ENCODE results near the gene HCFC1R1. TPM values are rescaled to one million over a fixed set of nuclear protein-coding genes. Genes with fewer than 3 reads are reported as not detected.
"Not testable (repeated sequence)": the region's sequence is repeated elsewhere in the genome, so short reads cannot be mapped to it uniquely, and the experiment has no call there.

The HCFC1R1 gene
- total RNA-seq, 6 experiments from 2014 or later = 54.6 to 90.3 (median 83.2) TPM

GRCh38 chr16:3057181-3058138 is 33.7 kb upstream of the HCFC1R1 start:
- no peaks in the 10 kb centered on the region for H3K36me3 Mint-ChIP-seq (ENCODE audit: low read depth)
- no peak overlapping the region for H3K4me3 Mint-ChIP-seq
- no peak for DNase-seq
- H3K4me1 Mint-ChIP-seq (ENCODE audit: low read depth) = peaks cover 8% of the 10 kb centered on the region
- peaks cover 1% of the 10 kb centered on the region; the same call in 1 of the 2 replicates for H3K27me3 Mint-ChIP-seq (ENCODE audit: insufficient read depth)
- no peaks in the 10 kb centered on the region for H3K9me3 Mint-ChIP-seq
- TF ChIP-seq, protein P1, sequence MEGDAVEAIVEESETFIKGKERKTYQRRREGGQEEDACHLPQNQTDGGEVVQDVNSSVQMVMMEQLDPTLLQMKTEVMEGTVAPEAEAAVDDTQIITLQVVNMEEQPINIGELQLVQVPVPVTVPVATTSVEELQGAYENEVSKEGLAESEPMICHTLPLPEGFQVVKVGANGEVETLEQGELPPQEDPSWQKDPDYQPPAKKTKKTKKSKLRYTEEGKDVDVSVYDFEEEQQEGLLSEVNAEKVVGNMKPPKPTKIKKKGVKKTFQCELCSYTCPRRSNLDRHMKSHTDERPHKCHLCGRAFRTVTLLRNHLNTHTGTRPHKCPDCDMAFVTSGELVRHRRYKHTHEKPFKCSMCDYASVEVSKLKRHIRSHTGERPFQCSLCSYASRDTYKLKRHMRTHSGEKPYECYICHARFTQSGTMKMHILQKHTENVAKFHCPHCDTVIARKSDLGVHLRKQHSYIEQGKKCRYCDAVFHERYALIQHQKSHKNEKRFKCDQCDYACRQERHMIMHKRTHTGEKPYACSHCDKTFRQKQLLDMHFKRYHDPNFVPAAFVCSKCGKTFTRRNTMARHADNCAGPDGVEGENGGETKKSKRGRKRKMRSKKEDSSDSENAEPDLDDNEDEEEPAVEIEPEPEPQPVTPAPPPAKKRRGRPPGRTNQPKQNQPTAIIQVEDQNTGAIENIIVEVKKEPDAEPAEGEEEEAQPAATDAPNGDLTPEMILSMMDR (IDR thresholded peaks at IDR 0.05) = no peak
- no peak overlapping the region for H3K27ac Mint-ChIP-seq

DNA sequence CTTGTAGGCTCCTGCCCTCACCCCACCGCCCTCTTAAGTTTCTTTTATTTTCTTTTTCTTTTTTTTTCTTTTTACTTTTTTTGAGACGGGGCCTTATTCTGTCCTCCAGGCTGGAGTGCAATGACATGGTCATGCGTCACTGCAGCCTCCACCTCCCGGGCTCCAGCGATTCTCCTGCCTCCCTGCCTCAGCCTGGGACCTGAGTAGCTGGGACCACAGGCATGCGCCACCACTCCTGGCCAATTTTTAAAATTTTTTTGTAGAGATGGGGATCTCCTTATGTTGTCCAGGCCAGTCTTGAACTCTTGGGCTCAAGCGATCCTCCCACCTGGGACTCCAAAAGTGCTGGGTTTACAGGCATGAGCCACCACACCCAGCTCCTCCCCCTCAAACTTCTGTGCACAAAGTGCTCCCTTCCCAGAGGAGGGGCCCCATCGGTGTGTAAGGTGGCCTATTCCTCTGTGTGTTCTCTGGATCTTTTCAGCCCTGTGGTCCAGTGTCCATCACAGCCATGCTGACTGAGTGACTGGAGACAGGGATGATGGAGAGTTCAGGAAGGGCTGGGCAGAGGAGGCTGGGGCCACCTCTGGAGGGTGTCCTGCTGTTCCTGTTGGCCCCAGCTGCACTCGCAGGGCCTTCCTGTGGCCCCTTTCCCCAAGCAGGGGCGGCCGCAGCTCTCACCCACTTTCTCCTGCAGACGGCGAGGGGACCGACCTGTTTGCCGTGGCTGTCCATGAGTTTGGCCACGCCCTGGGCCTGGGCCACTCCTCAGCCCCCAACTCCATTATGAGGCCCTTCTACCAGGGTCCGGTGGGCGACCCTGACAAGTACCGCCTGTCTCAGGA is 32.8 kb upstream of the HCFC1R1 start:
- H3K27ac Mint-ChIP-seq = no peak overlapping the region
- H3K27me3 Mint-ChIP-seq (ENCODE audit: insufficient read depth) = peaks cover 4% of the 10 kb centered on the region
- TF ChIP-seq, protein P1 (IDR thresholded peaks at IDR 0.05) = no peak
- no peak for DNase-seq
- H3K36me3 Mint-ChIP-seq (ENCODE audit: low read depth) = no peaks in the 10 kb centered on the region
- H3K4me1 Mint-ChIP-seq (ENCODE audit: low read depth) = peaks cover 8% of the 10 kb centered on the region
- no peak overlapping the region for H3K4me3 Mint-ChIP-seq
- H3K9me3 Mint-ChIP-seq = no peaks in the 10 kb centered on the region

DNA sequence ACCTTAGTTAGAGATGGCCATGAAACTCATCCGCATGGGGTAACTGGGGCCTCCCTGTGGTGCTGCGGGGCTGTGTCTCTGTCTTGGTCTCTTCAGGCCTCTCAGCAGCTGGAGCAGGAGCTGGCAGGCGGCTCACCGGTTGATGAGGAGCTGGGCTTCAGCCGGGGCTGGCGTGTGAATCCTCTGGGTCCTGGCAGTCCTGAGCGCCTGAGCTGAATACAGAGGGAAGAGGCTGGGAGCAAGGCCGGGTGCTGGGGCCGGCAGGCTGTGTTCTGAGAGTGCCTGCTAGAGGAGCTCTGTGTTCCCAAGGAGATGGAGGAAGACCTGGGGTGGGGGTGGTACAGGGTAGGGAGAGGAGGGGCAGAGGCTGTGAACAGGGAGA is 32.0 kb upstream of the HCFC1R1 start:
- not testable (repeated sequence) for H3K36me3 Mint-ChIP-seq (ENCODE audit: low read depth); H3K27me3 Mint-ChIP-seq (ENCODE audit: insufficient read depth); H3K4me1 Mint-ChIP-seq (ENCODE audit: low read depth); H3K9me3 Mint-ChIP-seq; H3K27ac Mint-ChIP-seq; H3K4me3 Mint-ChIP-seq; DNase-seq

- TF ChIP-seq, protein P1 (IDR thresholded peaks at IDR 0.05) = no peak
- H3K27ac Mint-ChIP-seq = no peak overlapping the region
- no peak overlapping the region for H3K4me3 Mint-ChIP-seq
- no peaks in the 10 kb centered on the region for H3K36me3 Mint-ChIP-seq (ENCODE audit: low read depth)
- DNase-seq = no peak
- peaks cover 8% of the 10 kb centered on the region for H3K4me1 Mint-ChIP-seq (ENCODE audit: low read depth)
- H3K27me3 Mint-ChIP-seq (ENCODE audit: insufficient read depth) = peaks cover 13% of the 10 kb centered on the region
- no peaks in the 10 kb centered on the region for H3K9me3 Mint-ChIP-seq
These were observed 31.4 kb upstream of the HCFC1R1 start for GRCh38 chr16:3054965-3055733.

DNA sequence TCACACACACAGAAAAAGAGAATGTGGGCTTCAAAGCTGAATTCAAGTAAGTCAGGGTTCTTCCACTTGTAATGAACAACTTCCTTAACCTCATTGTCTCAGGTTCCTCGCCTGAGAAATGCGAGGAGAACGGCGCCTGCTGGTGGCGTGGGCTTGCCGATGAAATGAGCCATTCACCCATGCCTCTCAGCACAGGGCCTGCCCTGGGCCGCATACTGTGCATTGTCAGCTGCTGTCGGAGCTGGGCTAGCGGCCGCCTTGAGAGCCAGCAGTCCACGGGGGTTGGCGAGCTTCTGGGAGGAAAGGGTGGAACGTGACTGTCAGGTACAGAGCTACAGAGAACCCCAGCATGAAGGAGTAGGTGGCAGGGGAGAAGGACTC is 29.6 kb upstream of the HCFC1R1 start:
- not testable (repeated sequence) for H3K4me1 Mint-ChIP-seq (ENCODE audit: low read depth); H3K36me3 Mint-ChIP-seq (ENCODE audit: low read depth); DNase-seq; H3K27ac Mint-ChIP-seq; H3K4me3 Mint-ChIP-seq; H3K9me3 Mint-ChIP-seq
- H3K27me3 Mint-ChIP-seq (ENCODE audit: insufficient read depth) = peaks cover 17% of the 10 kb centered on the region

DNA sequence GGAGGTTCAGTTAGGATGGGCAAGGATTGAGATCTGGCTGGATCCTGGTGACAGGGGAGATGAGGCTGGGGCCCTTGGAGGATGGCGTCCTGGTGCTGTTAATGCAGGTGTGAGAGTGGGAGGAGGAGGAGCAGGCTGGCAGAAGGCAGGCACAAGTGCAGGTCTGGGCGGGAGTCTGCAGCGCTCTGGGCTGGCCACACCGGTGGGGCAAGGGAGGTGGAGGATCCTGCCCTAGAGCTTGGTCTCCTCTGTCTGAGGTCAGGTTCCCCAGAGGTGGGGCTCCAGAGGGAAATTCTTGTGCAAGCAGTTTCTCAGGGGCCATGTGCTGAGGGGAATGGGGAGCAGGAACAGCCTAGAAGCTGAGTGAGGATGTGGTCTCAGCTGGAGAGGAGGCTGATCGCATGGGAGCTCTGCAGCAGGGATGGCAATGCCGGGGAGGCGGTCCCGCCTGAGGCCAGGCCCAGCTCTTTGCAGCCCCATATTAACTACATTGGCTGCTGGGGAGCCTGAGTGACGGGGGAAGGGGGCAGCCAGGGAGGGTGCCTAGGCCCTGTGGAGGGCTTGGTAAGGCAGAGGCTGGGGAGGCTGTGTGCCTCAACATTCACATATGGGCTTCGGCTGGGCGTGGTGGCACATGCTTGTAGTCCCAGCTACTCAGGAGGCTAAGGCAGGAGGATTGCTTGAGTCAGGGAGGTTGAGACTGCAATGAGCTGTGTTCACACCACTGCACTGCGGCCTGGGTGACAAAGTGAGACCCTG is 29.0 kb upstream of the HCFC1R1 start:
- peaks cover 21% of the 10 kb centered on the region for H3K27me3 Mint-ChIP-seq (ENCODE audit: insufficient read depth)
- not testable (repeated sequence) for DNase-seq; H3K36me3 Mint-ChIP-seq (ENCODE audit: low read depth); H3K4me1 Mint-ChIP-seq (ENCODE audit: low read depth); H3K9me3 Mint-ChIP-seq; H3K4me3 Mint-ChIP-seq; H3K27ac Mint-ChIP-seq
